Measurements from ENCODE around the gene EEF1A1.

The EEF1A1 gene

DNA sequence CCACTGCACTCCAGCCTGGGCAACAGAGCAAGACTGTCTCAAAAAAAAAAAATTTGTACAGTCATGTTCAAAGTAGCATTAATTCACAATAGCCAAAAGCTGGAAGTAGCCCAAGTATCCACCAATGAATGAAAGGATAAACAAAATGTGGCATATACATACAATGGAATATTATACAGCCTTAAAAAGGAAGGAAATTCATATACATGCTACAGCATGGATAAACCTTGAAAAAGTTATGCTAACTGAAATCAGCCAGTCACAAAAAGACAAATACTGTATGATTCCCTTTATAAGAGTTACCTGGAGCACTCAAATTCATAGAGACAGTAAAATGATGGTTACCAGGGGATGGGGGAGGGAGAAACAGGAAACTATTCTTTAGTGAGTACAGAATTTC is 15.7 kb downstream of the EEF1A1 start:
- peaks cover 2 to 3% of the 10 kb centered on the region in 2 donors for H3K36me3 ChIP-seq (replicated peaks in 1 of 2; ENCODE audit: control insufficient read depth in 2 of 2, insufficient read depth in 2 of 2, low read length in 2 of 2)
- H2AK5ac ChIP-seq (ENCODE audit: low read depth, low read length), result no peak overlapping the region
- DNase-seq (ENCODE audit: low spot score), result no peak
- no peak overlapping the region for H3K4me2 ChIP-seq (ENCODE audit: insufficient read depth, low read length, poor library complexity, severe bottlenecking)
- no peak overlapping the region for H4K8ac ChIP-seq (ENCODE audit: low read depth, low read length)
- no peak overlapping the region for H3K9ac ChIP-seq (ENCODE audit: low read depth, low read length, poor library complexity)
- no peak overlapping the region for H3K27ac ChIP-seq (replicated peaks; ENCODE audit: low read length)
- H3K27me3 ChIP-seq (ENCODE audit: control insufficient read depth in 3 of 3, insufficient read depth in 3 of 3, low read depth in 1 of 3, low read length in 3 of 3), result no peaks in the 10 kb centered on the region
- H2BK120ac ChIP-seq (ENCODE audit: low read depth, low read length), result no peak overlapping the region
- H2BK12ac ChIP-seq (ENCODE audit: low read length), result no peak overlapping the region
- H3K4ac ChIP-seq (ENCODE audit: low read length), result no peak overlapping the region
- no peak overlapping the region for H2BK5ac ChIP-seq (ENCODE audit: low read length)
- no peaks in the 10 kb centered on the region for H3K79me1 ChIP-seq (ENCODE audit: low read depth, low read length)
- no peak overlapping the region for H2AFZ ChIP-seq (ENCODE audit: low read length)
- no peak overlapping the region for H3K18ac ChIP-seq (ENCODE audit: low read length)
- no peaks in the 10 kb centered on the region for H3K4me1 ChIP-seq (ENCODE audit: control insufficient read depth in 2 of 2, insufficient read depth in 1 of 2, low read depth in 1 of 2, low read length in 2 of 2)
- no peak overlapping the region for H2BK15ac ChIP-seq (ENCODE audit: low read length)
- H3K4me3 ChIP-seq (ENCODE audit: low read length in 2 of 2), result no peak overlapping the region
- no peak overlapping the region for H3K14ac ChIP-seq (ENCODE audit: low read length)
- H3K9me3 ChIP-seq (replicated peaks in 1 of 2; ENCODE audit: control insufficient read depth in 2 of 2, insufficient read depth in 1 of 2, low read depth in 1 of 2, low read length in 2 of 2), result no peaks in the 10 kb centered on the region
- H3K23ac ChIP-seq (ENCODE audit: low read depth, low read length, poor library complexity), result no peak overlapping the region
- H4K91ac ChIP-seq (ENCODE audit: low read depth, low read length, poor library complexity), result no peak overlapping the region

DNA sequence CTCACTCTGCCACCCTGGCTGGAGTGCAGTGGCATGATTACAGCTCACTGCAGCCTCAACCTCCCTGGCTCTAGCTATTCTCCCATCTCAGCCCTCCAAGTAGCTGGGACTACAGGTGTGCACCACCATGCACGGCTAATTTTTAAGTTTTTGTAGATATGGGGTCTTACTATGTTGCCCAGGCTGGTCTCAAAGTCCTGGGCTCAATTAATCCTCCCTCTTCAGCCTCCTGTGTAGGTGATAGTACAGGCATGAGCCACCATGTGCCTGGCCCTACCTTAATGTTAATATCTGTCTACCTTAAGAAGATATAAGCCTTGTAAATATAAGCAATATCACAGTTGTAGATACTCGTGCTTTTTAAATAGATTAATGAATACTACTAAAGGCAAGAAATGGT is 16.7 kb downstream of the EEF1A1 start:
- H3K14ac ChIP-seq (ENCODE audit: low read length), result no peak overlapping the region
- no peaks in the 10 kb centered on the region for H3K27me3 ChIP-seq (ENCODE audit: control insufficient read depth in 3 of 3, insufficient read depth in 3 of 3, low read depth in 1 of 3, low read length in 3 of 3)
- H4K91ac ChIP-seq (ENCODE audit: low read depth, low read length, poor library complexity), result no peak overlapping the region
- no peak overlapping the region for H3K9ac ChIP-seq (ENCODE audit: low read depth, low read length, poor library complexity)
- no peak overlapping the region for H3K4me3 ChIP-seq (ENCODE audit: low read length in 2 of 2)
- H2AK5ac ChIP-seq (ENCODE audit: low read depth, low read length), result no peak overlapping the region
- no CpG with 5 or more reads among the region's 2 CpGs for WGBS, 2 donors (ENCODE audit: extremely low coverage in 2 of 2, insufficient read length in 2 of 2, insufficient replicate concordance in 1 of 2)
- H2BK5ac ChIP-seq (ENCODE audit: low read length), result no peak overlapping the region
- H2BK120ac ChIP-seq (ENCODE audit: low read depth, low read length), result no peak overlapping the region
- H3K9me3 ChIP-seq (replicated peaks in 1 of 2; ENCODE audit: control insufficient read depth in 2 of 2, insufficient read depth in 1 of 2, low read depth in 1 of 2, low read length in 2 of 2), result no peaks in the 10 kb centered on the region
- no peaks in the 10 kb centered on the region for H3K79me1 ChIP-seq (ENCODE audit: low read depth, low read length)
- no peak overlapping the region for H2BK12ac ChIP-seq (ENCODE audit: low read length)
- no peak overlapping the region for H3K4me2 ChIP-seq (ENCODE audit: insufficient read depth, low read length, poor library complexity, severe bottlenecking)
- peaks cover 2 to 3% of the 10 kb centered on the region in 2 donors for H3K36me3 ChIP-seq (replicated peaks in 1 of 2; ENCODE audit: control insufficient read depth in 2 of 2, insufficient read depth in 2 of 2, low read length in 2 of 2)
- no peak for DNase-seq (ENCODE audit: low spot score)
- H2AFZ ChIP-seq (ENCODE audit: low read length), result no peak overlapping the region
- no peak overlapping the region for H3K4ac ChIP-seq (ENCODE audit: low read length)
- no peak overlapping the region for H2BK15ac ChIP-seq (ENCODE audit: low read length)
- no peak overlapping the region for H4K8ac ChIP-seq (ENCODE audit: low read depth, low read length)
- H3K27ac ChIP-seq (replicated peaks; ENCODE audit: low read length), result no peak overlapping the region
- H3K4me1 ChIP-seq (ENCODE audit: control insufficient read depth in 2 of 2, insufficient read depth in 1 of 2, low read depth in 1 of 2, low read length in 2 of 2), result no peaks in the 10 kb centered on the region
- no peak overlapping the region for H3K18ac ChIP-seq (ENCODE audit: low read length)
- no peak overlapping the region for H3K23ac ChIP-seq (ENCODE audit: low read depth, low read length, poor library complexity)

DNA sequence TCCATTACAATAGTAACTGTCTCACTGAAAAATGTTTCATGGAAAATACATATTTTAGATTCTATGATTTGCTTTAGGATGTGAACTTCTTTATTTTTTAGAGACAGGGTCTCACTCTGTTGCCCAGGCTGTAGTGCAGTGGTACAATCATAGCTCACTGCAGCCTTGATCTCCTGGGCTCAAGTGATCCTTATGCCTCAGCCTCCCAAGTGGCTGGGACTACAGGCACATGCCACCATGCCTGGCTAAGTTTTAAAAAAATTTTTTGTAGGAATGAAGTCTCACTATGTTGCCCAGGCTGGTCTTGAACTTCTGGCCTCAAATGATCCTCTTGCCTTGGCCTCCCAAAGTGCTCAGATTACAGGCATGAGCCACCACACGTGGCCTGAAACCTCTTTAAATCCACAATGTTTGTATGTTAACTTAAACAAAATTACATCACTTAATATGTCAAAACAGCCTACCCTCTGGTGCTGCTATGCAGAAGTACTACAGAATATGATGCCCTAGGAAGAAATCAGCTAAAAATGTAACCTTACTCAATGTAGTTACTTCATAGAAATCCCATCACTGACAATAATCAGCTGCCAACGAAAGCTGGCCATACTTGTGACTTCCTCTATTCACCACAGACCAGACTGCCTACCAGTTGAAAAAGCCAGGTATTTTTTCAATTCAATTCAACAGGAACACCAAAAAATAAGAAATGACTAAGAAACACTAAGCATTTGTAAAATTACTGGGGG is 17.6 kb downstream of the EEF1A1 start:
- Histone ChIP-seq H3K4me1 (ENCODE audit: control insufficient read depth in 2 of 2, insufficient read depth in 1 of 2, low read depth in 1 of 2, low read length in 2 of 2) (no peaks in the 10 kb centered on the region), H3K36me3 (replicated peaks in 1 of 2; ENCODE audit: control insufficient read depth in 2 of 2, insufficient read depth in 2 of 2, low read length in 2 of 2) (peaks cover 2 to 5% of the 10 kb centered on the region in 2 donors), H3K27me3 (ENCODE audit: control insufficient read depth in 3 of 3, insufficient read depth in 3 of 3, low read depth in 1 of 3, low read length in 3 of 3) (no peaks in the 10 kb centered on the region), H2AK5ac (ENCODE audit: low read depth, low read length) (no peak overlapping the region), H3K79me1 (ENCODE audit: low read depth, low read length) (no peaks in the 10 kb centered on the region), H4K91ac (ENCODE audit: low read depth, low read length, poor library complexity) (no peak overlapping the region), H2AFZ (ENCODE audit: low read length) (no peak overlapping the region), H2BK12ac (ENCODE audit: low read length) (no peak overlapping the region), H3K9me3 (replicated peaks in 1 of 2; ENCODE audit: control insufficient read depth in 2 of 2, insufficient read depth in 1 of 2, low read depth in 1 of 2, low read length in 2 of 2) (no peaks in the 10 kb centered on the region), H3K27ac (replicated peaks; ENCODE audit: low read length) (no peak overlapping the region), H2BK120ac (ENCODE audit: low read depth, low read length) (no peak overlapping the region), H3K4me3 (ENCODE audit: low read length in 2 of 2) (no peak overlapping the region), H3K23ac (ENCODE audit: low read depth, low read length, poor library complexity) (no peak overlapping the region), H2BK5ac (ENCODE audit: low read length) (no peak overlapping the region), H2BK15ac (ENCODE audit: low read length) (no peak overlapping the region), H4K8ac (ENCODE audit: low read depth, low read length) (no peak overlapping the region), H3K18ac (ENCODE audit: low read length) (no peak overlapping the region), H3K9ac (ENCODE audit: low read depth, low read length, poor library complexity) (no peak overlapping the region), H3K4ac (ENCODE audit: low read length) (no peak overlapping the region), H3K14ac (ENCODE audit: low read length) (no peak overlapping the region), H3K4me2 (ENCODE audit: insufficient read depth, low read length, poor library complexity, severe bottlenecking) (no peak overlapping the region)
- WGBS, 2 donors (ENCODE audit: extremely low coverage in 2 of 2, insufficient read length in 2 of 2, insufficient replicate concordance in 1 of 2), result no CpG with 5 or more reads among the region's 2 CpGs
- DNase-seq (ENCODE audit: low spot score), result no peak

DNA sequence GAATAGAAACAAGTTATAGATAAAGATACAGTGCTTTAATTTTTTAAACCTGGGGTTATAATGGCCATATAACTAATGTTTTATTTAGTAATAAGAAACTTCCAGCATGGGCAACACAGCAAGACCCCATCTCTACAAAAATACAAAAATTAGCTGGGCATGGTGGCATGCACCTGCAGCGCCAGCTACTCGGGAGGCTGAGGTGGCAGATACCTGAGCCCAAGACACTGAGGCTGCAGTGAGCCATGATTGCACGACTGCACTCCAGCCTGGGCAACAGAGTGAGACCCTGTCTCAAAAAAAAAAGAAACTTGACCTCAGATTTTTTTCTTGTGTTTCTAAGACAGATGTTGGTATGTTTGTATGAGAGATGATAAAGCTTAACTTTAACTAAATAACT is 22.9 kb downstream of the EEF1A1 start:
- Histone ChIP-seq H3K4me3 (ENCODE audit: low read length in 2 of 2) (no peak overlapping the region), H3K27ac (replicated peaks; ENCODE audit: low read length) (no peak overlapping the region), H3K4me1 (ENCODE audit: control insufficient read depth in 2 of 2, insufficient read depth in 1 of 2, low read depth in 1 of 2, low read length in 2 of 2) (no peaks in the 10 kb centered on the region), H3K9me3 (replicated peaks in 1 of 2; ENCODE audit: control insufficient read depth in 2 of 2, insufficient read depth in 1 of 2, low read depth in 1 of 2, low read length in 2 of 2) (no peaks in the 10 kb centered on the region), H3K18ac (ENCODE audit: low read length) (no peak overlapping the region), H2BK15ac (ENCODE audit: low read length) (no peak overlapping the region), H3K4me2 (ENCODE audit: insufficient read depth, low read length, poor library complexity, severe bottlenecking) (no peak overlapping the region), H3K36me3 (replicated peaks in 1 of 2; ENCODE audit: control insufficient read depth in 2 of 2, insufficient read depth in 2 of 2, low read length in 2 of 2) (peaks cover 5 to 15% of the 10 kb centered on the region in 2 donors), H2BK120ac (ENCODE audit: low read depth, low read length) (no peak overlapping the region), H3K9ac (ENCODE audit: low read depth, low read length, poor library complexity) (no peak overlapping the region), H2BK5ac (ENCODE audit: low read length) (no peak overlapping the region), H4K91ac (ENCODE audit: low read depth, low read length, poor library complexity) (no peak overlapping the region), H3K27me3 (ENCODE audit: control insufficient read depth in 3 of 3, insufficient read depth in 3 of 3, low read depth in 1 of 3, low read length in 3 of 3) (no peaks in the 10 kb centered on the region), H2BK12ac (ENCODE audit: low read length) (no peak overlapping the region), H4K8ac (ENCODE audit: low read depth, low read length) (no peak overlapping the region), H3K79me1 (ENCODE audit: low read depth, low read length) (no peaks in the 10 kb centered on the region), H3K14ac (ENCODE audit: low read length) (no peak overlapping the region), H3K23ac (ENCODE audit: low read depth, low read length, poor library complexity) (no peak overlapping the region), H2AFZ (ENCODE audit: low read length) (no peak overlapping the region), H3K4ac (ENCODE audit: low read length) (no peak overlapping the region), H2AK5ac (ENCODE audit: low read depth, low read length) (no peak overlapping the region)
- no CpG with 5 or more reads among the region's 3 CpGs for WGBS, 2 donors (ENCODE audit: extremely low coverage in 2 of 2, insufficient read length in 2 of 2, insufficient replicate concordance in 1 of 2)
- DNase-seq (ENCODE audit: low spot score), result no peak

All from neuronal stem cell (in vitro differentiated cells).